IPS DF 4.7 (cell line): ENCODE measurements around the gene PGAM2.

Experiments
- DNase-seq: peaks from one replicate; pipeline ENCODE4 v3.0.0-alpha.2; 2013; ENCODE audit warnings: low spot score; ENCODE audit errors: extremely low read depth

PGAM2 gene

DNA sequence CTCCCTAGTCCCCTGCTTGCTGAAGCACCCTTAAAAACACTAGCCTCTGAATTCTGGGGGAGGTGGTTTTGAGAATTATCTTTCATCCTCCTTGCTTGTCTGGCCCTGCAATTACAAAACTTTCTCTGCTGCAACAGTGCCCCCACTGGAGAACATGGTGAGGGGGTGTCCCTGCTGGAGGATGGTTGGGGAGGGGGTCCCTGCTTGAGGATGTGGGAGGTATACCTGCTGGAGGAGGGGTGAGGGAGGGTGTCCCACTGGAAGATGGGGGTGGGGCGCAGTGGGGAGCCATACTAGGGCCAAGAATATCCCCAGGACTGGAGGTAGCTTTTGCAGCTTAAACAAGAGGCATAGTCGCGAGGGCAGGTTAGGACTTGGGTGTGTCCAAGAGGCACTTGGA lies 20.2 kb upstream of the PGAM2 start:
- no peak for DNase-seq

DNA sequence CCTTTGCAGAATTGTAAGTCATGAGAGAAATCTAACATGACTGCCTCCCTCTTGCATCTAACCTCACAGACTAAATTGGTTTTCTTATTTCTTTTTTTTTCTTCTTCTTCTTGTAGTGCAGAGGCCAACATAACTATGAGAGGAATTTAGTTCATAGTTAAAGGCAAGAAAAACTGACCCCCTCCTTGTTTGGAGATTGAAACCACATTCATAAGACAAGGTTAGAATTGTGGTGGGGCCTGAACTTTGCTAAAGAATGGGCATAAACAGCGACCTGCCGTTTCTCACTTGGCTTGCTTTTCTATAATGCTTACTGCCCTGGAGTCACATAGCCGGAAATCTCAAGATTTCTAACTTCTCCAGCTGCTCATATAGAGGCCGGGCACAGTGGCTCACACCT lies 19.3 kb upstream of the PGAM2 start:
- no peak for DNase-seq

DNA sequence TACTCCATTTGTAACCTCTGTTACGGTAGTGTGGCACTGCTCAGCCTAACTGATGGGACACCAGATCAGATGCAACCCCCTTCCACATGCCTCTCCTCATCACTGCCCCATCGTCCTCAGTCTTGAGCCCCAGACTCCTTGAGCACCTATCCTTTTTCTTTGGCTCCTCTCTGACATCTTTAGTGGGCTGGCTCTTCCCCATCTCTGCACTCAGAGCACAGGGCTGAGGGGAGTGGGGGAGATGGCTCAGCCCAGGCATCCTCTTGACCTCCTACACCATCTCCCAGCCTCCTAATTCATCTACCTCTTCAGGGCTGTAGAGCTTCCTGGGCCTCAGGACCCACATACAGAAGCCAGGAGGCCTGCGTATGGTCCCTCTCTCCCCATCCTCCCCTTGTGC lies 18.4 kb upstream of the PGAM2 start:
- DNase-seq, result no peak

DNA sequence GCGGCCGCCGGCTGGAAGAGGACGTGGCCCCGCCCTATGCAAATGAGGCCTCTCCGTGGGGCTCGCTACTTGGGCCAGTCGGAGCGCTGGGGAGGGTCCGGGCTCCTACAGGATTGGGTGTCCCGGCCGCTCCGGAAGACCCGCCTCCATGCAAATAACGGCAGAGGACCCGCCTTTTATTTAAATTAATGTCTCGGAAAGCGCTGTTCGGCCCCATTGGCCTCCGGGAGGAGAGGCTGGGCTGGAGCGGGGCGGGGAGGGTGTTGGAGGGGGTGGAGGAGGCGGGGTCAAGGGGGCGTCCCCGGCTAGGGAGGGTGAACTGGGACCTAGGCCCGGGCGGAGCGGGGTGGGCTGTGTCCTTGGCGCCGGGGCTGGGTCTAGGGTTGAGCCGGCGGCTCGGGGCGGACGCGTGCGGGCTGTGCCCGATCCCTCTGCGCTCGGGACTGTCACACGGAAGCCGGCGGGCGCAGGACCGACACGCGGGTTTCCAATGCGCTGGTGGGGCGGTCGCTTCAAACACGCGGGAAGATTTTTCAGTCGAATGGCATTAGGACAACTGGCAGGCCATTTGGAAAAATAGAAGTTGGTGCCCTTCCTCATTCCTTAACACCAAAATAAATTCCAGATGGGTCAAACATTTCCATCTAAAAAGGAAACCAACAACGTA lies 17.3 kb upstream of the PGAM2 start:
- DNase-seq, result peak; percentile 76

DNA sequence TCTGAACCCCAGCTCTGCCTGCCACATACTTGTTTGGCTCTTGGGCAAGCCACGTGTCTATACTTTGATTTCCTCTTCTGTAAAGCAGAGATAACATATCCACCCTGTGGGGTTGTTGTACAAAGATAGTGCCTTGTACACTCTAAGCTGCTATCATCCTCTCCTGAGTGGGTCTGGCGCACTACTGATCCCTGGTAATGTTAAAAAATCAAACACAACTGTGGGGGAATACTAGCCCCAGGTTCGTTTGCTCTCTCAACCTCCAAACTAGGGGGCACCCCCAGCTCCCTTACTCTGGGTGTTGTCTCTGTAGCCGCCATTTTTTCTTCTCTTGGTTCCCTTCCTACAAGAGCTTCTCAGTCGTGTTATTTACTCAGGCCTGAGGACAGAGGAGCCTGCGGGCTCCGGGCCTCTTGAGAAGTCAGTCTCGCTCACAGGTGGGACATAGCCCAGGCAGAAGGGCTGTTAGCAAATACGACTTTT lies 15.9 kb upstream of the PGAM2 start:
- DNase-seq, result no peak

DNA sequence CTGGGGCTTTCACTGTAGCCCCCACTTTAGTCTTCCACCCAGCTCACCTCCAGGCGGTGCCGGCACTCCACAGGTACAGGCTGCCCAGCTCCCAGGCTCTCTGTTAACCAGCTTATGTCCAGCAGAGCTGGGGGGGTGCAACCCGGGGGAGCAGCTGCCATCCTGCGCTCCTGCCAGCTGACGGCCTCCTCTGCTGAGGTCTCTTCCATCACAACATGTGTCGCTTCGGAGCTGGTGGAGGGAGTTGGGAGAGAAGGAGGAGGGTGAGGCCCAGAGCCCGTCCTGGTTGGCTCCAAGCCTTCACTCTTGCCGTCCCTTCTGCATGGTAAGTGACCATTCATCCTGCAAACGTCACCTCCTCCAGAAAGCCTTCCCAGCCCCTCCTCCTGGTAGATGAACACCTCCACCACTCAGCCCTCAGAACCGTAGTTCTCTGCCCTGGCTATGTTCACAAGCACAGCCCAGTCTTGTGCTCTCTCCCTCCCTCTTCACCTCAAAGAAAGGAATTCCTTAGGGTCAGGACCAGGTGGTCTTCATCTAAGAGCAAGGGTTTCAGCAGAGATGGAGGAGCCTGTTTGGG lies 15.4 kb upstream of the PGAM2 start:
- DNase-seq, result no peak

DNA sequence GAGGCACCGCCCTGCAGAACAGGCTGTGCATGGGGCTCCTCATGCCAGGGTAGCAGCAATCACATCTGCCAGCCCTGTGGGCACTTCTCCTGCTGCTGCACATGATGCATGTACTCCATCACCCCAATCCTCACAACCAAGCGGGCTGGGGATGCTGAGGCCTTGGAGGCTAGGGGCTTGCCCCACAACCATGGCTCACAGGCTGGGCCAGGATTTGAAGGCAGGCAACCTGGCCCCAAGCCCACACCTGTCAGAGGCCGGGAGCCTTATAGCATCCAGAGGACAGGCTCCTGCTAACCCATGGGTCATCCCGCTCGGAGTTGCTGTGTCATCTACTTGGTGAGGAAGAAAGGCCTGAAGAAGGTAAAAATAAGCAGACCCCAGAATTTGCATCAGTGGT lies 14.8 kb upstream of the PGAM2 start:
- DNase-seq, result no peak

DNA sequence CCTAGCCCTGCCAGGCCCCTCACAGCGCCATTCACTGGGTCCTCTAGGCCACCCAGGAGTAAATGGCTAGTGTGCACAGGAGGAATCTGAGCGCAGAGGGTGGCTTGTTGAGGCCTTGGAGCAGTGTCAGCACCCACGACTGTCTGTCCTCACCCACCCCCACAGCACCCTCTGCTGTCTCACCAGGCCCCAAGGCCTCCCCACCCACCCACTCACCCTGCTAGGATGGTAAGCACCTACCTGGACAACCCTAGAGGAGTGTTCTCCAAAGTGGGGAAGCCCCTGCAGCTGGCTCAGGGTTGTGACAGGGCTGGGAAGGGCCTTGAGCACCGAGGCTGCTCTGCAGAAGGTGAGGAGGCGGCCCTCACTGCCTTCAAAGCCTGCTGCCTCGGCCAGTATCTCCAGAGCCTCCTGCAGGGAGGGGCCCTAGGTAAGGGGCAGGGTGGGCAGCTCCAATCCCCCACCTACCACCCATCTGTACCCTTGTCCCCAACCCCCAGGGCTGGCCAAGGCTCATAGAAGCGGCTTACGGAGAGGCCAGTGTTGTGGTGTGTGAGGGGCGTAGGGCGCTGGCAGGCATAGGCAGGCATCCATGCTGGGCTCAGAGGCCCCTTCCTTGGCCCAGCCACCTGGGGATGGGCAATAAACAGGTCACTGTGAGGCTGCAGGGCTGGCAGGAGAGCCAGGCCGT lies 14.1 kb upstream of the PGAM2 start:
- no peak for DNase-seq

DNA sequence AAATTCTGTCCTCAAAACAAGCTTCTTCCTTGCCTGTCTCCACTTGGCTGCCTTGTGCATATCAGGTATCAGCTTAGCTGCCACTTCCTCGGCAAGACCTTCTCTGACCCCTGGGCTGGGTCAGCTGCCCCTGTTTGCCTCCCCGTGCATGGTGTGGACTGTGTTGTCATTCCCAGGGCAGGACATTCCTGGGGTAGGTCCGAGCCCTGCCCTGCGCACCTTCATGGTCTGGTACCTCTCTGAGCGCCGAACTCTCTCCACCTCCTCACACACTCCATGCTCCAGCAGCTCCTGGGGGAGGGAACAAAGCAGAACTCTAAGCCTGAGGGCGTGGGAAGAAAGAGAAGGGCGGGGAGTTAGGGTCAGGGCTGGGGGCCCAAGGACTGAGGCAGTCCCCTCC lies 13.2 kb upstream of the PGAM2 start:
- no peak for DNase-seq

DNA sequence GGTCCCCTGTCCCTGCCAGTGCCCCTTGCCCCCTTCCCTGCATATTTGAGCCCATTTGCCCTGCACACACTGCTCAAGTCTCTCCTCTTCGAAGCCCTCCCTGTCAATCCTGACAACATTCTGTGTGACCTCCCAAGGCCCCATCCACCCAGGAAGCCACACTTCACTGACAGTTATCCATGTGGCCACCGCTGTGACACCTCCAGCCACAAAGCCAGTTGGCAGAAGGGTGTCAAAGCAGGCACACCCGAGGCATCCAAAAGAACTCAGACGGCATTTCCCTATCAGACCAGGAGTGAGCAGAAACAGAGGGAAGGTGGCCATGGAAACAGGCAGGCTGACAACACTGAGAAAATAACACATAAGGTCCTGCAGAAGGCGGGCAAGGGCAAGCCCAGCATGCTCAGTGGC lies 12.3 kb upstream of the PGAM2 start:
- DNase-seq, result no peak

DNA sequence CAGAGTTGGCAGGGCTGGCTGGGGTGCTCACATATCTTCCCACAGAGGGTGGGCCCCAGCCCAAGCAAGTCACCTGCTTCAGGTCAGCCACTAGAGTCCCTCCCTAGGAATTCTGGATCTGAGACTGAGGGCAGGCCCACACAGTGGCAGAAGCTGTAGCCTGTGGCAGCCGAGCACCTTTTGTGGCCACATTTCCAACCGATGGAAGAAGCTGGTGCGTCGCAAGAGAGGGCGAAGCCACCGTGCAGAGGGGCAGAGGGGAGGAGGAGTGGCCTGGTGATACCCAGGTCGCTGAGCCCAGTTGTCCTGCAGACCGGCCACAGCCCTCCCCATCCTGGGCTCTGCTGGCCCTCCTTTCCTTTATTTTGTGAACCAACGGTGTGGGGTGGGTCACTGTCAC lies 11.7 kb upstream of the PGAM2 start:
- DNase-seq, result no peak

DNA sequence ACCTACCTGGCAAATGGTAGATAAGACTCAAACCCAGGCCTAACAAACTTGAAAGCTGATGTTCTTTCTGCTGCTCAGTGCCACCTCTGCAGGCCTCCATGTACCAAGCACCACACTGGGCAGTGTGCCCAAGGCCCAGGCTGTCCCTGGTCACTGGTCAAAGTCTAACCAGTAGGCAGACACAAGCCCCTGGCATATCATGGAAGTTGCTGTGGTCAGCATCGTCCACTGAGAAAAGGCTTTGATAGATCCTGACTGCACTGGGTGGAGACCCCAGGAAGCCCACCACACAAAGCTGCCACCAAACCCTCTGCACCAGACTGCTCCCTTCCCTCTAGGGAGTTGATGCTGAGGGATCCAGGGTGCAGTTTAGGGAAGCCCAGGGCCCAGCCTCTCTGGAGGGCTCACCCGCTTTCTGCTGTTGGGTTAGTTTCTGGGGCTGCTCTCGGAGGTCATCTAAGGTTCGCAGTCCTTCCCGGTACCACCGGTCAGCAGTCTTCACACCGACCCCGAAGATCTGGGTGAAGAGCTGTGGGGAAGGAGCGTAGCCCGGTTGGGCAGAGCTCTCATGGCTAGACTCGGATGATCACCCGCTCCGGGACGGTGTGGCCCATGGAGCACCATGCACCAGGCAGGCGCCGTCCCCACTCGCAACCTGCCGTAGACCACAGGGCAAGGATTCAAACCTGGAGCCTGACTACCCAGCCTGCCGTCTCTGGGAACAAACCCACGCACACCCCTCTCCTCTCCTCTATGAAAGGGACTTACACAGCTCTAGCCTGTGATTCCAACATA lies 10.9 kb upstream of the PGAM2 start:
- no peak for DNase-seq

DNA sequence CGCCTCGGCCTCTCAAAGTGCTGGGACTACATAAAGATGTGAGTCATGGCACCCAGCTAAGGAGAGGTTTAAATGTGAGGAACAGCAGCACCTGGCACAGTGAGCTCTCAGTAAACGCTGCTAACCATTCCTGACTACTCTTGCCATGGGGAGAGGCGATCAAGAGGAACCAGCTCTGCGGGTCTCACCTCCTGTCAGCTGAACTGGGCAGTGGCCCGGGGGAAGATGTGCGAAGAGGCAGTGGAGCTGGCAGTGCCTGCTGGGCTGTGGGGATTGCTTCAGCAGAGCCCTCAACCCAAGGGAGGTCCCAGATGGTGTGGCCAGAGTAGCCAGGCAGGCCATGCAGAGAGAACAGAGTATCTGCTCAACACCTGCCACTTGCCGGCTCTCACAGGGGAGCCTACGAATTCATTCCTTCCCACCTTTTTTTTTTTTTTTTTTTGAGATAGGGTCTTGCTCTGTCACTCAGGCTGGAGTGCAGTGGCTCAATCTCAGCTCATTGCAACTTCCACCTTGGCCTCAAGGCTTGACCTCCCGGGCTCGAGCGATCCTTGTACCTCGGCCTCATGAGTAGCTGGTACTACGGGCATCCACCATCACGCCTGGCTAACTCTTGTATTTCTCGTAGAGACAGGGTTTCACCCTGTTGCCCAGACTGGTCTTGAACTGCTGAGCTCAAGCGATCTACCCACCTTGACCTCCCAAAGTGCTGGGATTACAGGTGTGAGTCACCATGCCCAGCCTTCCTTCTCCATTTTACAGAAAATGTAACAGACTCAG lies 10.1 kb upstream of the PGAM2 start:
- DNase-seq, result no peak

DNA sequence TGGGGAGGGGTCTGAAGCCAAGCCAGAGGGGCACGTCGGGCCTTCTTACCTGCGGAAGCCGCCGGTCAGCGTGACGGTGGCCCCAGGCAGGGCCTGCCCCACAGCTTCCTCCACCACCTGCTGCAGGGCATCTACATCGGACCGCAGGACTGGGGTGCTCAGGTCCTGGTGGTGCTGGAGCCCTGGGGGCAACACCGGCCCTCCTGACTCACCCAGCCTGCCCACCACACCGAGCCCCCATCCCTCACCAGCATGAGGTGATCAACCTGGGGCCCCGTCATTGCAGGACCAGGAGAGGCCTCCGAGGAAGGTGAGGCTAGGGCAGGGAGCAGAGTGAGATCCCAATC lies 9.0 kb upstream of the PGAM2 start:
- DNase-seq, result no peak

DNA sequence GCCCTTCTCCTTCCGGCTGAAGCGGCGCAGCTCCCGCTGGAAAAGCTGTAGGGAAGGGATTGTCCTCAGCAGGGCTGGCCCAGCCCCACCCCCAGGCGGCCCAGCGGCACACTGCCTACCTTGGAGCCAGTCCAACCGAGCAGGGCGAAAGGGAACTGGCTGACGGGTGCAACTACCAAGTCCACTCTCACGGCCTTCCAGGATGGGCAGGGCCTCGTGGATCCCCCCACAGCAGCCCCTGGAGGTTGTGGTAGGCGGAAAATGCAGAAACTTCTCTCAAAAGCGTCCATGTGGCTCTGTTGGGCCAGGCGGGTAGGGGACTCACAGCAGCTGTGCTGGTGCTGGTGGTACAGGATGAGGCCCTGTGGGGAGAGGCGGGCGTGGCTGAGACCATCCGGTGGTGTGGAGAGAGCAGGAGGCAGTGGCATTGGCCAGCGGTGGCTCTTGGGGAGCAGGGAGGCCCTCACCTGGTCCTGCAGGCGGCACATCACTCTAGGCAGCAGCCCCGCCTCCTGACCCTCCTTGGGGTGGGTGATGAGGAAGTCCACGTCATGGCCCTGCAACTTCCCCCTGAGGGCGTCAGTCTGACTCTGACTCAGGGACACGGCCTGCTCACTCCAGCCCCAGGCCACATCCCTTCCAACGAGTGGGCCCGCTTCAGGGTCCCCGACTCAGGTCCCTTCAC lies 8.4 kb upstream of the PGAM2 start:
- no peak for DNase-seq

DNA sequence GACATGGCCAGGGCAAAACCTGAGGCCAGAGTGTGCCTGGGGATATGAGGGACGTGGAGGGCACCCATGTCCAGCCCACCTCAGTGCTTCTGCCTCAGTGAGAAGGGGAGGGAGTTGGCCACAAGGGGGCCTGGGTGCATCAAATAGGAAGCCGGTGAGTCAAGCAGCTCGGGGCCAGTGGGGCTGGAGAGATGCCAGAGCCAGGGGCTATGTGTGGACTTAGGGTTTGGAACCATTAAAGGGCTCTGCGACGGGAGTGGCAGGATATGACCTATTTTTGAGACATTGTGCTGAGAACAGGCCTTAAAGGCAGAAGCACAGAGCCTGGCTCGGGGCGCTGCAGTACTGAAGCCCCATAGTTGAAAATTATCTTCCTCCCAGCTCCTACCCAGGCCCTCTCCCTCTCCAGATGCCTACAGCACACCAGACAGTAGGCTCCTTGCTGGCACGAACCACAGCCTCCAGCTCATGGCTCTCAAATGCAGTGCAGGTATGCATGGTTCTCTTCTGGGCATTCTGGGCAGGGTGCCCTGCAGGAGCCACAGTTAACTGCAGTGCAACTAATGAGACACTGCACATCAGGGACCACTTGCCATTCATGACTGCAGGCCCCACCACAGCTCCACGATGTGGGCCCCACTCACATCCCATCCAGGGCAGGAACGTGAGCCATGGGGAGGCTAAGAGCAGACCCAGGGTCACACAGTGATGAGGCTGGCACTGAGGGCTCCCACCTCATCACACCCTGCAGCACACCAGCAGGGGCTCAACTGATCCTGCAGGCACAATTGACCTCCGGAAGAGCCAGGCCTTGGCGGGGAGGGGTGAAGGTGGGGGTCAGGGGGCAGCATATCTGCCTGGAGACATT lies 7.2 kb upstream of the PGAM2 start:
- DNase-seq, result no peak

DNA sequence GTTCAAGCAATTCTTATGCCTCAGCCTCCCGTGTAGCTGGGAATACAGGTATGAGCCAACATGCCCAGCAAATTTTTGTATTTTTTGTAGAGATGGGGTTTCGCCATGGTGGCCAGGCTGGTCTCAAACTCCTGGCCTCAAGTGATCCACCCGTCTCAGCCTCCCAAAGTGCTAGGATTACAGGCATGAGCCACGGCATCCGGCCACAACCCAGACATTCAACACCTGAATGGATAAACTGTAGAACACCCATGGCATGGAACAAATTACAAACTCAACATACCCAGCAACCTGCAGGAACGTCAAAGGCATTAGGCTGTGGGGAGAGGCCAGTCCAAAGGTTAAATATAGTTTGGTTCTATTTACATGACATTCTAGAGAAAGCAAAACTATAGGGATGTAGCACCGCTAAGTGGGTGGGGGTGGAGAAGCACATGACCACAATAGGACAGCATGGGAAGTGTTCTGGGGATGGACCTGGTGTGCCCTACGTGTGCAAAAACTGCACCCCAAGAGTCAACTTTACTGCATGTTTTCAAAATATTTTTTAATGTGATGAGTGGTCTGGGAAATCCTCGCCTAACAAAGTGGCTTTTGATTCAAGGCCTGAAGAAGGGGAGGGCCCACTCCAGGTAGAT lies 6.5 kb upstream of the PGAM2 start:
- no peak for DNase-seq

DNA sequence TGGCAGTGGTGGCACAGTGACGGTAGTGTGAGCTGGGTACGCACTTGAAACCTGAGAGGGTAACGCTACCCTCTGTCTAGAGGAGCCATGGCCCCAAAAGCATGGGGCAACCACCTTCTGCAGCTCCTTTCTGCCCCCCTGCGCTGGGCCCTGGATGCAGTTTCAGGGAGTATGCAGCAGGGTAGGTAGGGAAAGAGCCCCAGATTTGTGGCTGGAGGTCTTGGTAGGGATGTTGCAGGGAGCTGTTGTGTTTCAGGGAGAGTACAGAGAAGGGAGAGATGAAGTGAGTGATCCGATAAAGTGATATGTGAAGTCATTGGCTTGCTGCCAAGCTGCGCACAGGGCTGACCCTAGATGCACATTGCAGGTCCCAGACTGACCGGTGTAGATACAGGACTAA lies 2.7 kb upstream of the PGAM2 start:
- DNase-seq, result no peak
